Panc1 (cell line): ENCODE data around the gene FAM118A. TPM values are rescaled to one million over a fixed set of nuclear protein-coding genes. Genes with fewer than 3 reads are reported as not detected.

ENCODE experiments used
- ATAC-seq: fragments of 200-7000 bp; cut with Tn5 transposase; 2 replicates; pipeline ENCODE4 v1.9.1; 2020; ENCODE audit warnings: mild to moderate bottlenecking, moderate library complexity
- BruUV-seq: library from RNA; stranded (reverse); fragments of 400-500 nt; replicated peaks from 2 replicates; lab custom pipeline; 2021; lab: Mats Ljungman, UMichigan
- CTCF ChIA-PET: fragments of 300-600 bp; sonication (Branson Sonifier 250); formaldehyde crosslinking; loops from one replicate; lab custom pipeline; 2022; ENCODE audit warnings: antibody characterized with exemption; lab: Charles Lee
- POLR2A ChIA-PET: fragments of 300-600 bp; sonication (Branson Sonifier 250); formaldehyde crosslinking; loops from one replicate; lab custom pipeline; 2022; ENCODE audit warnings: antibody characterized with exemption; lab: Charles Lee
- DNase-seq: peaks from one replicate; pipeline ENCODE4 v3.0.0-alpha.2; 2010; ENCODE audit warnings: low read depth, low spot score
- H3K27ac ChIP-seq: 2 replicates; pipeline ENCODE4 v1.5.1; 2011; ENCODE audit warnings: mild to moderate bottlenecking, low read length, inconsistent platforms
- H3K27me3 ChIP-seq: fragments of 200-500 bp; sonication (Bioruptor generic); 2 replicates; pipeline ENCODE4 v1.6.0; 2014; ENCODE audit warnings: low read length, inconsistent platforms; ENCODE audit not compliant: control insufficient read depth, insufficient read depth
- H3K36me3 ChIP-seq: fragments of 200-500 bp; sonication (Bioruptor generic); 2 replicates; pipeline ENCODE4 v1.5.1; 2014; ENCODE audit warnings: inconsistent platforms, mild to moderate bottlenecking, low read length, moderate library complexity; ENCODE audit not compliant: control insufficient read depth, insufficient read depth
- H3K4me1 ChIP-seq: 2 replicates; pipeline ENCODE4 v1.5.1; 2011; ENCODE audit warnings: inconsistent platforms, mild to moderate bottlenecking, low read length, moderate library complexity; ENCODE audit not compliant: control insufficient read depth, insufficient read depth
- H3K4me3 ChIP-seq, 2 experiments: 2 replicates each; pipeline ENCODE4 v1.5.1; 2011 to 2012; ENCODE audit warnings: low read depth in 2 of 2, low read length in 2 of 2, mild to moderate bottlenecking in 2 of 2, inconsistent platforms in 1 of 2, moderate library complexity in 1 of 2
- H3K9me3 ChIP-seq: fragments of 200-500 bp; sonication (Bioruptor generic); 2 replicates; pipeline ENCODE4 v1.5.1; 2014; ENCODE audit warnings: low read depth, mild to moderate bottlenecking, inconsistent platforms, low read length, moderate library complexity; ENCODE audit not compliant: control insufficient read depth, insufficient read depth
- CTCF ChIP-seq: fragments of 450-650 bp; IDR thresholded peaks from 2 replicates; pipeline ENCODE4 v1.5.1; 2017; ENCODE audit warnings: mild to moderate bottlenecking
- POLR2AphosphoS5 ChIP-seq: IDR thresholded peaks from 2 replicates; pipeline ENCODE4 v1.6.1; 2012; ENCODE audit warnings: mild to moderate bottlenecking, low read depth, low read length, moderate library complexity
- REST ChIP-seq, 2 experiments: IDR thresholded peaks; 2 replicates each; pipeline ENCODE4 v1.6.1; 2011 to 2012; ENCODE audit warnings: low read depth in 2 of 2, control low read depth in 1 of 2, low read length in 1 of 2, mild to moderate bottlenecking in 1 of 2, moderate library complexity in 1 of 2; ENCODE audit not compliant: insufficient read depth in 1 of 2
- SIN3A ChIP-seq: IDR thresholded peaks from 2 replicates; pipeline ENCODE4 v1.6.1; 2012; ENCODE audit warnings: low read depth, mild to moderate bottlenecking, low read length, moderate library complexity, borderline replicate concordance; ENCODE audit not compliant: insufficient read depth
- TCF7L2 ChIP-seq: IDR thresholded peaks from 2 replicates; pipeline ENCODE4 v1.6.1; 2011; ENCODE audit warnings: mild to moderate bottlenecking, low read depth, low read length, inconsistent platforms
- in situ Hi-C: cut with HindIII; loops from 2 replicates; pipeline ENCODE4 v1.10.0; 2016; ENCODE audit warnings: low sequenced_read_pairs, low pct_unique_long_range_greater_than_20kb
- intact Hi-C: fragments of 100-400 bp; cut with micrococcal nuclease; formaldehyde crosslinking; loops from one replicate; pipeline ENCODE4 v1.10.0; 2022; ENCODE audit not compliant: unreplicated experiment
- total RNA-seq: library from RNA; stranded (reverse); gene quantifications from one replicate; pipeline ENCODE4 v1.2.1, GENCODE V29; 2021; ENCODE audit not compliant: unreplicated experiment

Gene FAM118A
- total RNA-seq, 1 experiment from 2014 or later, result 73.2 TPM

GRCh38 chr22:45270095-45271020 lies 39.4 kb upstream of the FAM118A start:
- H3K27ac ChIP-seq, result no peak overlapping the region
- intact Hi-C loops (no loop called here), in situ Hi-C loops (no loop called here)
- ChIA-PET POLR2A (no interaction called here), CTCF (no interaction called here)
- no peaks in the 10 kb centered on the region for H3K9me3 ChIP-seq
- no peaks in the 10 kb centered on the region for H3K27me3 ChIP-seq
- H3K36me3 ChIP-seq, result no peaks in the 10 kb centered on the region
- BruUV-seq, result no TSS peak
- ATAC-seq (no peak), DNase-seq (no peak)
- H3K4me3 ChIP-seq, result no peak overlapping the region
- TF ChIP-seq TCF7L2, result no peak
- TF ChIP-seq REST (IDR thresholded peaks at IDR 0.05; ENCODE audit: insufficient read depth in 1 of 2, low read depth in 2 of 2, low read length in 1 of 2), result no peak
- no peak for TF ChIP-seq POLR2AphosphoS5
- no peak for TF ChIP-seq SIN3A
- TF ChIP-seq CTCF, result no peak
- no peaks in the 10 kb centered on the region; the same call in 1 of the 2 replicates for H3K4me1 ChIP-seq

- Histone ChIP-seq H3K27ac (no peak overlapping the region), H3K9me3 (no peaks in the 10 kb centered on the region), H3K36me3 (no peaks in the 10 kb centered on the region), H3K4me3 (no peak overlapping the region), H3K4me1 (no peaks in the 10 kb centered on the region; the same call in 1 of the 2 replicates), H3K27me3 (no peaks in the 10 kb centered on the region)
- ATAC-seq (no peak), DNase-seq (no peak)
- ChIA-PET CTCF (interaction anchor here (0.6 to 0.7 kb wide), 2 partner anchors 15 to 519 kb away, joined by 3 to 6 read pairs; no protein-coding TSS in a partner anchor), POLR2A (no interaction called here)
- TF ChIP-seq TCF7L2, result no peak
- TF ChIP-seq REST (IDR thresholded peaks at IDR 0.05; ENCODE audit: insufficient read depth in 1 of 2, low read depth in 2 of 2, low read length in 1 of 2), result no peak
- no peak for TF ChIP-seq SIN3A
- TF ChIP-seq CTCF, result no peak
- no peak for TF ChIP-seq POLR2AphosphoS5
- BruUV-seq, result no TSS peak
- intact Hi-C loops (no loop called here), in situ Hi-C loops (no loop called here)
These were observed 38.0 kb upstream of the FAM118A start for GRCh38 chr22:45271667-45272201.
